SU-DHL-6 (cell line): ENCODE measurements around the gene RGMA.

Experiments used
- H2AFZ ChIP-seq: fragments of 200-600 bp; sonication (generic); 2 replicates; pipeline ENCODE4 v1.6.1; 2014; ENCODE audit warnings: low read depth, mild to moderate bottlenecking, moderate library complexity, mixed read lengths, antibody characterized with exemption, low read length; ENCODE audit not compliant: severe bottlenecking
- H3F3A ChIP-seq: fragments of 200-600 bp; shearing (Covaris generic); 2 replicates; pipeline ENCODE4 v1.6.0; 2016; ENCODE audit warnings: antibody characterized with exemption, mild to moderate bottlenecking; ENCODE audit not compliant: insufficient read depth
- H3K27ac ChIP-seq: fragments of 200-600 bp; sonication (generic); 2 replicates; pipeline ENCODE4 v1.5.1; 2016; ENCODE audit warnings: low read depth, mild to moderate bottlenecking, low read length, moderate library complexity, mixed read lengths
- H3K27me3 ChIP-seq: fragments of 200-600 bp; sonication (generic), shearing (Covaris generic); 2 replicates; pipeline ENCODE4 v1.6.0; 2014; ENCODE audit warnings: mild to moderate bottlenecking, low read length
- H3K36me3 ChIP-seq: fragments of 200-600 bp; sonication (generic); 2 replicates; pipeline ENCODE4 v1.6.1; 2014; ENCODE audit warnings: mild to moderate bottlenecking, low read length, mixed read lengths
- H3K4me2 ChIP-seq: fragments of 300-600, 200-600 bp; shearing (Covaris generic), sonication (generic); 2 replicates; pipeline ENCODE4 v1.6.0; 2014; ENCODE audit warnings: low read length, low read depth, mild to moderate bottlenecking; ENCODE audit not compliant: poor library complexity, severe bottlenecking
- H3K4me3 ChIP-seq: fragments of 200-600 bp; sonication (generic); 2 replicates; pipeline ENCODE4 v1.5.1; 2014; ENCODE audit warnings: antibody characterized with exemption, low read length, mild to moderate bottlenecking, mixed read lengths; ENCODE audit not compliant: insufficient read depth, poor library complexity, severe bottlenecking
- H3K79me2 ChIP-seq: fragments of 200-600 bp; sonication (generic); 2 replicates; pipeline ENCODE4 v1.6.1; 2014; ENCODE audit warnings: mild to moderate bottlenecking, low read length, moderate library complexity; ENCODE audit not compliant: insufficient read depth
- H3K9ac ChIP-seq: fragments of 200-600 bp; sonication (generic); 2 replicates; pipeline ENCODE4 v1.7.0; 2014; ENCODE audit warnings: mild to moderate bottlenecking, low read length
- H3K9me2 ChIP-seq: fragments of 200-600 bp; sonication (generic); replicated peaks from 2 replicates; pipeline ENCODE4 v1.6.1; 2014; ENCODE audit warnings: low read length; ENCODE audit not compliant: insufficient read depth
- H3K9me3 ChIP-seq: fragments of 200-600 bp; sonication (generic); 2 replicates; pipeline ENCODE4 v1.6.1; 2014; ENCODE audit warnings: low read length, mixed read lengths; ENCODE audit not compliant: insufficient read depth
- H4K20me1 ChIP-seq: fragments of 200-600 bp; sonication (generic); 2 replicates; pipeline ENCODE4 v1.6.1; 2014; ENCODE audit warnings: low read depth, mild to moderate bottlenecking, antibody characterized with exemption, low read length, moderate library complexity, mixed read lengths
- CTCF ChIP-seq: fragments of 200-600 bp; sonication (generic); IDR thresholded peaks from one replicate; pipeline ENCODE4 v1.5.1; 2017; ENCODE audit warnings: antibody characterized with exemption, mild to moderate bottlenecking, low read length, moderate library complexity; ENCODE audit not compliant: insufficient read depth, poor library complexity, severe bottlenecking
- EZH2phosphoT487 ChIP-seq: fragments of 200-600 bp; sonication (generic), shearing (Covaris generic); conservative IDR thresholded peaks from 2 replicates; pipeline ENCODE4 v1.6.1; 2018; ENCODE audit warnings: mild to moderate bottlenecking, antibody characterized with exemption, low read length, moderate library complexity, mixed read lengths

RGMA gene

DNA sequence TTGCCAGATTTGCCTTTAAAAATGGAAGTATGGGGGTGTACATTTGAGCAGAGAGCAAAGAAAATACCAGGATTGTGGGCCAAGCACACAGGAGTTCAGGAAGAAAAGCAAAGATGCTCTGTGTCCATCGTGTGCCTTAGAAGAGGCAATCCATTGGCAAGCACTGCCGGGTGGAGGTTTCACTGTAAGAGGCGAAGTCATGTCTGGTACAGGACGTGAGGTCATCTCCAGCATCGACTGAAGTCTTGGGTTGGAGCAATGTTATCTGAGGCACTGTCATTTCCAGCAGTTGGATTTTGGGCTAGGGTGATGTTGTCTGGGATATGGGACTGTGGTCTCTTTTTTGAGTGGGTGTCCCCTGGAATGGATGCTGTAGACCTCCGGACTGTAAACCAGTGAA, 4.8 kb upstream of the RGMA start:
- H3K27me3 ChIP-seq, result no peaks in the 10 kb centered on the region
- H3K4me2 ChIP-seq, result no peak overlapping the region
- H4K20me1 ChIP-seq, result no peaks in the 10 kb centered on the region
- no peaks in the 10 kb centered on the region for H3K79me2 ChIP-seq
- no peak overlapping the region for H2AFZ ChIP-seq
- H3F3A ChIP-seq, result no peaks in the 10 kb centered on the region
- no peak overlapping the region for H3K9ac ChIP-seq
- TF ChIP-seq CTCF (no peak), EZH2phosphoT487 (no peak)
- H3K27ac ChIP-seq, result no peak overlapping the region
- no peaks in the 10 kb centered on the region for H3K9me2 ChIP-seq
- no peak overlapping the region for H3K4me3 ChIP-seq
- H3K36me3 ChIP-seq, result no peaks in the 10 kb centered on the region
- H3K9me3 ChIP-seq, result no peaks in the 10 kb centered on the region

- H3K79me2 ChIP-seq, result no peaks in the 10 kb centered on the region
- no peak overlapping the region for H3K27ac ChIP-seq
- no peak overlapping the region for H2AFZ ChIP-seq
- H3K27me3 ChIP-seq, result no peaks in the 10 kb centered on the region
- H4K20me1 ChIP-seq, result no peaks in the 10 kb centered on the region
- H3F3A ChIP-seq, result no peaks in the 10 kb centered on the region
- TF ChIP-seq EZH2phosphoT487 (no peak), CTCF (no peak)
- H3K9me3 ChIP-seq, result no peaks in the 10 kb centered on the region
- no peak overlapping the region for H3K4me3 ChIP-seq
- no peaks in the 10 kb centered on the region for H3K36me3 ChIP-seq
- no peak overlapping the region for H3K4me2 ChIP-seq
- no peak overlapping the region for H3K9ac ChIP-seq
- no peaks in the 10 kb centered on the region for H3K9me2 ChIP-seq
Observed at GRCh38 chr15:93091465-93091864, 2.5 kb upstream of the RGMA start.

DNA sequence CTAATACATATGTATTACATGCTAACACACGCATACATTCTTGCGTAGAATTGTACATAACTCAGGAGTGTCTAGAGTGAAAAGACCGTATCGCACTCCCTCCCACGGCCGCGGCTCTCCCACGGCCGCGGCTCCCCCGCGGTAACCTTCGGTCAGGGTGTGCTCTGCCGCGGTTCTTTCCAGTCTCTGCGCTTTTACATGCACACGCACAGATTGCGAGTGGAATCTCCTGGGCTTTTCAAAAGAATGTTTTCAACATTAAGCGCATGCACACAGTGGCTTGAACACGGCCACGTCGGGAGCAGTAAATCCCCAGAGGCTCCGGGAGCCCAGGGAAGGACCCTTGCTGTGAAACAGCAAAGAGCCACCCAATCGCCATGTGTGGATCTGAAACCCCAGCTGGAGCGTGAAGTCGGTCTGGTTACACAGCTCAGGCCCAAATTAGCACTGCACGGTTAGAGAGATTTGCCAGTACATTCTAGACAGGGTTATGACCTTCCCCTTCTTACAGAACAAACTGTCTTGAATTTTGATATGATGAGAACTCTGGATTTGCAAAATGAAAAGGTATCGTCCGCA, 805 bp upstream of the RGMA start:
- no peaks in the 10 kb centered on the region for H3K9me3 ChIP-seq
- no peak overlapping the region for H3K4me2 ChIP-seq
- H3K27me3 ChIP-seq, result no peaks in the 10 kb centered on the region
- no peaks in the 10 kb centered on the region for H3F3A ChIP-seq
- no peak overlapping the region for H3K27ac ChIP-seq
- no peak for TF ChIP-seq EZH2phosphoT487
- no peak for TF ChIP-seq CTCF
- H3K4me3 ChIP-seq, result no peak overlapping the region
- no peaks in the 10 kb centered on the region for H4K20me1 ChIP-seq
- no peaks in the 10 kb centered on the region for H3K9me2 ChIP-seq
- no peaks in the 10 kb centered on the region for H3K79me2 ChIP-seq
- no peak overlapping the region for H2AFZ ChIP-seq
- no peak overlapping the region for H3K9ac ChIP-seq
- H3K36me3 ChIP-seq, result no peaks in the 10 kb centered on the region
